Fibroblast of the aortic adventitia (primary cell): ENCODE results near the gene AAMDC. TPM values are rescaled to one million over a fixed set of nuclear protein-coding genes. Genes with fewer than 3 reads are reported as not detected.

ENCODE experiments used
- DNase-seq: peaks from one replicate; pipeline ENCODE4 v3.0.0-alpha.2; 2010; ENCODE audit warnings: low read depth
- H3K4me3 ChIP-seq: 2 replicates; pipeline ENCODE4 v1.5.1; 2011; ENCODE audit warnings: low read depth, mild to moderate bottlenecking, control low read depth, low read length, moderate library complexity
- CTCF ChIP-seq: IDR thresholded peaks from 2 replicates; pipeline ENCODE4 v1.5.1; 2011; ENCODE audit warnings: mild to moderate bottlenecking, low read length, control low read depth, inconsistent platforms; ENCODE audit not compliant: insufficient read depth
- total RNA-seq: library from RNA; depleted of rRNA; stranded (reverse); fragments of >200 nt; gene quantifications from 2 replicates; pipeline ENCODE4 v1.2.3, GENCODE V29; 2012; ENCODE audit warnings: low replicate concordance

The AAMDC gene
- total RNA-seq, 1 donor: 28.8 TPM

DNA sequence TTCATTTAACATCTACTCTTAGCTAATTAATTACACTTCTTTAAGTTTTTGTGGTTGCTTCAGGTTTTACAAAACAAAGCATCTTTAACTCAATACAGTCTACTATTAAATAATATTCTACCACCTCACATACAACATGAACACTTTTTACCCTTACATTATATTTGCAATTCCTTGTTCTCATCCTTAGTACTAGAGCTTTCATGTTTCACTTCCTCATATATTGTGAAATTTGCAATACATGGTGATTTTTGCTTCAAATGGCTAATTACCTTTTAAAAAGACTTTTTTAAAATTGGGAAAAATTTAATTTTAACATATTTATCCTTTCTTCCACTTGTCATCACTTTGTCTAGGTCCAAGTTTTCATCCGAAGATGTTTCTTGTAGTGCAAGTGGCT, 37.9 kb upstream of the AAMDC start:
- DNase-seq: no peak
- no peak overlapping the region for H3K4me3 ChIP-seq

DNA sequence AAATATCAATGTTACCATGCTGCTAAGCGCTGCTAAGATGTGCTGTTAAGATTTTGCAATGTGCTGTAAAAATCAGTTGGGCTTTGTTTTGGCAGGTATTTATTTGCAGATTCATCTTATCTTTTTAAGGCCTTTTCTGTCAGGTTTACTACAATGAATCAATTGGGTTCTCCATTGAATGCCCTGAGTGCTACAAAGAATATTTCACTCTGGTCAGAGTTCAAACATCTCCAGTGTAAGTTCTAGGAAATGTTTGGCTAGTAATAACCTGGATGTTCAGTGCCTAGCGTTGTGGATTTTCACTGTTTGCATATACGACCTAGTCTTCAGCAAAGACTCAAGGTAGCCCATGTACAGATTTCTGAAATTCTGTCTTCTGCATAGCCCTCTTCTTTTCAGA, 36.4 kb upstream of the AAMDC start:
- no peak for TF ChIP-seq CTCF
- DNase-seq: no peak
- H3K4me3 ChIP-seq: no peak overlapping the region

More for the DNA sequence above, 37.9 kb upstream of the AAMDC start:
- TF ChIP-seq CTCF: no peak

DNA sequence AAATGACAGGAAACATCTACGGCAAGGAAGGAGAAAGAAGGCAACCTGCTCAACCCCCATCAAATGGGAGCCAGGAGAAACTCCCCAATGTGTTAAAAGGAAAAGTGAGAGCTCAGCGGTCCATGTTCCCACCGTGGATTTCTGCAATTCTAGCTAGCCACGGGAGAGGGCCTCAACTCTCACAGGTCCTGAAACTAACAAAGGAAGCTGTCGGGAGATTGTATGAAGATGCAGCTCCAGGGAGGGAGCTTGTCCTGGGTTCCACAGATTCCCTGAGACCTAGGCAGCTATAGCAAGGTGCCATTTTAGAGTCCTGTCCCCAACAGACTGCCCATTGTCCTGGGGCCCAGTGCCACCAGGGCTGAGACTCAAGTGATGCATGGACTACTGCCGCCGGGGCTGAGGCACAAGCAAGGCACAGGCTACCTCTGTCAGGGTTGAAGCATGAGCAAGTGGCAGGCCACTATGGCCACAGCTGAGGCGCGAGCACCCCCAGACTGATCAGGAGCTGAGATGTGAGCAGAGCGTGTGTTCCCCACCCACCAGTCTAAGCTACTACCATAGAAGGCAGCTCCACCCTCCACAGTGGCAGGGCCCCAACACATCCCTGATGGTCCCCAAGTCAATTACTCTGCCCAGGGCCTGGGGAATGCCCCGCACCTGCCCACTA, 31.7 kb upstream of the AAMDC start:
- H3K4me3 ChIP-seq: no peak overlapping the region
- no peak for TF ChIP-seq CTCF
- no peak for DNase-seq

DNA sequence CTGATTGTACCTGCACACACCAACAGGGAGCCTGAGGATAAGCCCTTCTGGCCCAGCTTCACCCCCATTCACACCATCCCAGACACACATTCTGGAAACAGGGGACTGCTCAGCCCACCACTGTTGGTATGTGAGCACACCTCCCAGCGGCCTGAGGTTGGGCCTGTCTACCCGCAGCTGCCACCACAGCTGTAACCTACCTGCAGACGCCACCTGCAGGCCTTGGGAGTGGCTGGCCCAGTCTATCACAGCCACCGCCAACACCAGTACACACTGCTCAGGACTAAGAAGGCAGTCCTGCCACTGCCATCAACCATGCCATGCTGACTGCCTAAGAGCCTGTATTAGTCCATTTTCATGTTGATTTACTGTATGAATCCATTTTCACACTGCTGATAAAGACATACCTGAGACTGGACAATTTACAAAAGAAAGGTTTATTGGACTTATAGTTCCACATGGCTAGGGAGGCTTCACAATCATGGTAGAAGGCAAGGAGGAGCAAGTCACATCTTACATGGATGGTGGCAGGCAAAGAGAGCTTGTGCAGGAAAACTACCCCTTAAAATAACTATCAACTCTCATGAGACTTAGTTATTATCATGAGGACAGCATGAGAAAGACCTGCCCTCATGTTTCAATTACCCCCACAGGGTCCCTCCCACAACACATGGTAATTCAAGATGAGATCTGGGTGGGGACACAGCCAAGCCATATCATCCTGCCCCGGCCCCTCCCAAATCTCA, 31.0 kb upstream of the AAMDC start:
- no peak for TF ChIP-seq CTCF
- no peak overlapping the region for H3K4me3 ChIP-seq
- DNase-seq: no peak

DNA sequence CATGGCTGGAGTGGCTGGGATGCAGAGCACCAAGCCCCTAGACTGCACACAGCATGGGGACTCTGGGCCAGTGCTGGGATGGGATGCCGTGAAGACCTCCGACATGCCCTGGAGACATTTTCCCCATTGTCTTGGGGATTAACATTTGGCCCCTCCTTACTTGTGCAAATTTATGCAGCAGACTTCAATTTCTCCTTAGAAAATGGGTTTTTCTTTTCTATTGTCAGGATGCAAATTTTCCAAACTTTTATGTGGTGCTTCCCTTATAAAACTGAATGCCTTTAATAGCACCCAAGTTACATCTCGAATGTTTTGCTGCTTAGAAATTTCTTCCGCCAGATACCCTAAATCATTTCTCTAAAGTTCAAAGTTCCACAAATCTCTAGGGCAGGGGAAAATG, 29.6 kb upstream of the AAMDC start:
- DNase-seq: no peak
- TF ChIP-seq CTCF: no peak
- H3K4me3 ChIP-seq: no peak overlapping the region

DNA sequence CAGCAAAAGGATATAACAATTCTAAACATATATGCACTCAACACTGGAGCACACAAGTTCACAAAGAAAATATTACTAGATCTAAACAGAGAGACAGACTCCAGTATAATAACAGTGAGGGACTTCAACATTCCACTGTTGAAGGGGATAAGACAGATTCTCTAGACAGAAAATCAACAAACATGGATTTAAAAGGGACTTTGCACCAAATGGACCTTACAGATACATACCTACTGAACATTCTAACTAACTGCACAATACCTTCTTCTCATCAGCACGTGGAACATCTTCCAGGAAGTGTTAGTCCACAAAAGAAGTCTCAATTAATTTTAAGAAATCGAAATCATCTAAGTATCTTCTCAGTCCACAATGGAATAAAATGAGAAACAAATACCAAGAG, 27.0 kb upstream of the AAMDC start:
- no peak for TF ChIP-seq CTCF
- no peak for DNase-seq
- no peak overlapping the region for H3K4me3 ChIP-seq
